Raji (cell line): Measurements from ENCODE around the gene ACSBG1.

Source experiments
- POLR2A ChIP-seq: IDR thresholded peaks from 2 replicates; pipeline ENCODE4 v1.6.1; 2011; ENCODE audit warnings: low read depth, low read length, control low read depth; ENCODE audit not compliant: insufficient read depth

Gene ACSBG1

DNA sequence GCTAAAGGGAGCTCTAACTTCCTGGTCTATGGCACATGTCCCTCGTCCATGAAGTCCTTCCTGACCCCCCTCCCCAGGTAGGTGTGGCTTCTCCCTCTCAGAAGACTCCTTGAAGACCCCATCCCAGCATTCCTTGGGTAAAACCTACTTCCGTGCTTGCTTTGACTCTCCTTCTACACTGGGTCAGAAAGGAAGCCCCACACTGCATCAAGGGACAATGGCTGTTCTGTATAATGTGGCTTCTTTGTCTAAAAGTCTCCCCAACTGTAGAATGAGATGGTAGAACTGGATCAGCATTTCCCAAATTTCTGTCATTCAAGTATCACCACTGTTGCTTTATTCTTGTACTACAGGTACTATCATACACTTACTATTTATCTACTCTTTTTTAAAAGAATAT is 26.1 kb upstream of the ACSBG1 start:
- no peak for TF ChIP-seq POLR2A

- TF ChIP-seq POLR2A: no peak
Measured at GRCh38 chr15:78259232-78259631, 24.9 kb upstream of the ACSBG1 start.

GRCh38 chr15:78257681-78258080 is 23.3 kb upstream of the ACSBG1 start:
- TF ChIP-seq POLR2A: no peak

DNA sequence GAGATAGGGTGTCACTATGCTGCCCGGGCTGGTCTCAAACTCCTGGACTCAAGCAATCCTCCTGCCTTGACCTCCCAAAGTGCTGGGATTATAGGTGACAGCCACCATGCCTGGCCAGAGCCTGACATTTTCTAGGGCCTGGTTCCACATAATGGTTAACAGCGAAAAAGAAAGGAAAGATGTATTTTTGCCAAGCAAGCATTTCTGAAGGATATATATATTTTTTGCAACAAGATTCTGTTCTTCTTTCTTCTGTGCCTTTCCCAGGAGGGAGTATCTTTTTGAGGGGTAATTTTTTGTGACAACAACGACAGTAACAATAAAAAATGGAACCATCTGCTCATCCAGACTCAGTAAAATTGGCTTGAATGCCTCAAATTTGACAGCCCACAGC is 21.7 kb upstream of the ACSBG1 start:
- TF ChIP-seq POLR2A: no peak

DNA sequence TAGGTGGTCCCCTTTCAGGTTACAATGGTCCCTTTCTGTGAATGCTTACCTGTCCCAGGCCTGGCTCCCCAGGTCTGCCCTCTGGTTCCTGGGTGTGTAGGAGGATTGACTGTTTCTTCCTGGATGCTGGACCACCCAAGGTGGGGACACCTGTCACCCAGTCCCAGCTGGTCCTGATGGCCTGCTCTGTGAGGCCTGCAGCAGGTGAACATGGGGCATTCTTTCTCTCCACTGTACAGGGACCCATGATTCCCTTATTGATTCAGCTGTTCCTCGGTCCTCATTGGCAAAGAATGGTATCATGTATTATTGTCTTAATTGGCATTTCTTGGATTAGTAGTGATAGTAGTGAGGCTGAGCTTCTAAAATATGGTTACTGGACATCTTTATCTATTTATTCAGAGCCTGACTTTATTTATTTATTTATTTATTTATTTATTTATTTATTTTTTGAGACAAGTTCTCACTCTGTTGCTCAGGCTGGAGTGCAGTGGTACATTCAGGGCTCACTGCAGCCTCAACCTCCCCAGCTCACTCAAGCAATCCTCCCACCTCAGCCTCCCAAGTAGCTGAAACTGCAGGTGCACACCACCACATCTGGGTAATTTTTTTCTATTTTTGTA is 21.2 kb upstream of the ACSBG1 start:
- TF ChIP-seq POLR2A: no peak

- no peak for TF ChIP-seq POLR2A
Measured at GRCh38 chr15:78251136-78251535, 16.8 kb upstream of the ACSBG1 start.

- TF ChIP-seq POLR2A: no peak
Measured at GRCh38 chr15:78249131-78249530, 14.8 kb upstream of the ACSBG1 start.

GRCh38 chr15:78247911-78248310 is 13.5 kb upstream of the ACSBG1 start:
- no peak for TF ChIP-seq POLR2A

DNA sequence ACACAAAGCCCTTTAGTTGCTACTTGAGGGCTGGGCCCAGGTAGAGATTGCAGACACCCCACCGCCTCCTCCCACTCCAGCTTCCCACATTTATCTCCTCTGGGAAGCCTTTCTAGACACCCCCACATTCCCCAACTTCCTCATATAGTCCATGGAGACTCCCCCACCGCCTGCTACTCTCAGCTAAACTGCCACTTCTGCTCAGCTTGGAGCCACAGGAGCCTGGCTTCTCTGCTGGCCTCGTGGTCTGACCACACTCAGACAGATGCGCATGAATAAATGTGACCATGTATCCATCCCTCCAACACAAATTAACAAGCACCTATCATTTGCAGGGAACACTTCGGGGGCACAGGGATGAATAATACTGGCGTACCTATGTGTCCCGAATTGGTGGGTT is 10.5 kb upstream of the ACSBG1 start:
- no peak for TF ChIP-seq POLR2A

DNA sequence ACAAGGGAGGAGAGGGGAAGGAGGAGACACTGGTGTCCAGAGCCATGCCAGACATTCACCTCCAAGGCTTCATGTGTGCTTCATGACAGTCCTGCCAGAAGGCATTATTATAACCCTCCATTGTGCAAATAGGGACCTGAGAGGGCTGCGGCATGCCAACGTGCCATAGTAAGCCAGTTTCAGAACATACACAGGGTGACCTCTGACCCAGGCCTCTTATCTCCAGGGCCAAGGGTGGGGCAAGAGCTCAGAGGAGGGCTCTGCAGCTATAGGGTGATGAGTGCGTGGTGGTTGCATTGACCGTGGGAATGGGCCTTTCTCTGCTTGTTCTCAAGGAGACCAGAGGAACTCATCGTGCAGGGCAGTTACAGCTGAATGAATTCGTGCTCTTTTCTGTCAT is 9.7 kb upstream of the ACSBG1 start:
- TF ChIP-seq POLR2A: no peak

- no peak for TF ChIP-seq POLR2A
Measured at GRCh38 chr15:78243491-78243941, 9.2 kb upstream of the ACSBG1 start.

DNA sequence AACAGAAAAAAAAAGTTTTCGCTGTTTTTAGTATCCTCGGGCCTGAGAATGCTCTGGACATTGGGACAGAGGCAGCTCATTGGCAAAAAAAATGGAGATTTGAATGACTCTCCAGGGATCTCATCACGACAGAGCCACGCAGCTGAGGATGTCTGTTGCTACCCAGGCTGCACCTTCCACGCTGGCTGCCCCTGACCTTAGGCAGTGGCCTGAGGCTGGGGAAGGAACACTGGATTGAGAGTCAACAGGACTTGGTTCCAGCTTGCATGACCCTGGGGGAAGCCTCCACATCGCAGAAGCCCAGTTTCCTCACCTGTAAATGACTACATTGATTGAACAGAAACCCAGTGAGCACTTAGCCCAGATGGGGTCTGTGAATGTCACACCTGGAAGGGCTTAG is 8.7 kb upstream of the ACSBG1 start:
- no peak for TF ChIP-seq POLR2A

- TF ChIP-seq POLR2A: no peak
Measured at GRCh38 chr15:78242128-78242527, 7.8 kb upstream of the ACSBG1 start.

GRCh38 chr15:78241017-78241416 is 6.7 kb upstream of the ACSBG1 start:
- TF ChIP-seq POLR2A: no peak

DNA sequence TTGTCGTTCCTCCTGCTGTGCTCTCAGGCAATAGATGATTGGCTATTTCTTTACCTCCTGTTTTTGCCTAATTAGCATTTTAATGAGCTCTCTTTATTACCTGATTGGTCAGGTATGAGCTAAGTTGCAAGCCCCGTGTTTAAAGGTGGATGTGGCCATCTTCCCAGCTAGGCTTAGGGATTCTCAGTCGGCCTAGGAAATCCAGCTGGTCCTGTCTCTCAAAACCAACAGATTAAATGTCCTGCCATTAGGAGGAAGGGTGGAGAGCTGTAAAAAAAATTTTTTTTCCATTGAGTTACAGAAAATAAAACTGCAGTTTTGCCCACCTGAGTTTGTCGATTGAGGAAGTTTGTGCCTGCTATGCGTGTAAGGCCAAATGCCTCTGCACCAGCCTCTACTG is 5.4 kb upstream of the ACSBG1 start:
- TF ChIP-seq POLR2A: no peak

GRCh38 chr15:78237146-78237545 is 2.8 kb upstream of the ACSBG1 start:
- no peak for TF ChIP-seq POLR2A

DNA sequence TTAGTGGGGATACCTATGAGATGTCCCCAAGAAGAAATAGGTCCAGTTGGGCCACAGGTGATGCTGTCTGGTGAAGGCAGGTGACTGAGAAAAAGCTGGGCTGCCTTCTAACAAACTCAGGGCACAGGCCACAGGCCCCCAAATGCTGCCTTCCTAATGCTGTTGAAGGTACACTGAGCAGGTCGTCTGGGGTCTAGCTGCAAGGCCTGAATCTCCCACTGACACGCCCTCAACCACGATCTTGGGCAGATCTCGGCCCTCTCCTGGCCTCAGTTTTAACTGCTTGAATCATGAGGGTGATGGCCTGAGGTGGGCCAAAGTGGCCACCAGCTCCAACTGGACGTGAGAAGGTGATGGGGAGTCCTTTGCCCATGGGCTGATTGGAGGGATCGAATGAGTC is 2.1 kb upstream of the ACSBG1 start:
- TF ChIP-seq POLR2A: no peak
